Raji (cell line): ENCODE results near the gene ELP5.
A peak's percentile ranks its signal among the peaks of the same experiment; 100 is the strongest.

Experiments used
- POLR2A ChIP-seq: IDR thresholded peaks from 2 replicates; pipeline ENCODE4 v1.6.1; 2011; ENCODE audit warnings: low read depth, low read length, control low read depth; ENCODE audit not compliant: insufficient read depth

The ELP5 gene, protein sequence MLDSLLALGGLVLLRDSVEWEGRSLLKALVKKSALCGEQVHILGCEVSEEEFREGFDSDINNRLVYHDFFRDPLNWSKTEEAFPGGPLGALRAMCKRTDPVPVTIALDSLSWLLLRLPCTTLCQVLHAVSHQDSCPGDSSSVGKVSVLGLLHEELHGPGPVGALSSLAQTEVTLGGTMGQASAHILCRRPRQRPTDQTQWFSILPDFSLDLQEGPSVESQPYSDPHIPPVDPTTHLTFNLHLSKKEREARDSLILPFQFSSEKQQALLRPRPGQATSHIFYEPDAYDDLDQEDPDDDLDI

DNA sequence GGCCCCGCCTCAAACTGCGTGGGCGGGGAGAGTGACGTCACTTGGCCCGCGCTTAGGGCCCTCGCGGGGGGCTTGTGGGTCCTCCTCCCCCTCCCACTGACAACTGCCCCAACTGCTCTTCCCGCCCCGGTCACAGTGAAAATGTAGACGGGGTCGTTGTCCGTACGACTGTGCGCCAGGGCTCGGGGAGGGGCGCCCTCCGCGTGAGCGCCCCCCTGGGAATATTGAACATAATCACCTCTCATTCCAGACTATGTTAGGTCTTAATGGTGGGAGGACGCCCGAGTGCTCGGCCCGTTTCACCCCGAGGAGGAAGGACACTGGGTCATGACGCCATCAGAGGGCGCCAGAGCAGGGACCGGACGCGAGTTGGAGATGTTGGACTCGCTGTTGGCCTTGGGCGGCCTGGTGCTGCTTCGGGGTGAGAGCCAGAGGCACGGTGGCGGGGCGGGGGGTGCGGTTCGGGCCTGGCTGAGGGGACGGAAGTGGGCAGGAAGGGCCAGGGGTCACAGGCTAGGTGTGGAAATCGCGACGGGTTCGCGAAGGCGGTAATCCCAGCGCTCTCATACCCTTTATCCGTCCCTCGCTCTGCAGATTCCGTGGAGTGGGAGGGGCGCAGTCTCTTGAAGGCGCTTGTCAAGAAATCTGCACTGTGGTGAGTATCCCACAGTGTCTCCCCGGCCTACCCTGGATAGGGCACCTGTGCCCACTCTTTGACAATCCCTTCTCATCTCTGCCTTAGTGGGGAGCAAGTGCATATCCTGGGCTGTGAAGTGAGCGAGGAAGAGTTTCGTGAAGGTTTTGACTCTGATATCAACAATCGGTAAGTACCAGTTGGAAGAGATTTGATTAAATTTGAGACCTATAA is at the start of gene ELP5:
TSS of gene ELP5 (plus strand) at position 40 of the 868 bp plus-strand sequence. CDS start at position 376, 336 bp downstream.
- TF ChIP-seq POLR2A, result peak; percentile 92

DNA sequence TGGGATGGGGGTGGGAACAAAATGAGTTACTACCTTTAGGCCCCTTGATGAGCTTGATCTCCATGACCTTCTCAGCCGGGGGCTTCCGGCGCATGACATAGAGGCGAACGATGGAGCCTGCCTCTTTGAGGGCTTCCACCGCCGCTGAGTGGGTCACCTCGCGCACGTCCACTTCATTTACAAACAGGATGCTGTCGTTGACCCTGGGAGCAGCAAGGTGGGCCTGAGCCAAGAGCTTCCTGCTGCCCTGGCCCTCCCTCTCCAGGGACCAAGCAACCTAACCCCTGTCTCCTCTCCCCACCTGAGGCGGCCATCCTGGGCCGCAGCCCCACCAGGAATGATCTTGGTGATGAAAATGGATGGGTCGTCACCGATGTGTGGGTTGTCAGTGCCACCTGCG is 48.6 kb upstream of the ELP5 start:
- no peak for TF ChIP-seq POLR2A

DNA sequence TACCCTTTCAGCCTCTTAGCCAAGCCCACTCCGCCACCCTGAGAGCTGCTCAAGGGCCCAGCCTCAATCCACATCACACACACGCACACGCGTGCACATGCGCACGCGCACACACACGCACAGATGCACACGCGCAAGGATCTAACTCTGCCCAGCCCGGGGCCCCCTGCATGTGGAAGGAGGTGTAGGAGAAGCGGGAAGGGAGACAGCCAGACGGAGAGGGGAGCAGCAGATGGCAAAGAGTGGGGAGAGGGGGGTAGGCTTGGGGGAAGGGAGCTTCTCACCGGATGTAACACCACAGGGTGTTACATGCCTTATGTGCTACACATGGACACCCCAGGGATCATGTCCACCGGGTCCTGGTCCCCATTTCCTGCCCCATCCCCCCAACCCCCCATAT is 47.7 kb upstream of the ELP5 start:
- no peak for TF ChIP-seq POLR2A

DNA sequence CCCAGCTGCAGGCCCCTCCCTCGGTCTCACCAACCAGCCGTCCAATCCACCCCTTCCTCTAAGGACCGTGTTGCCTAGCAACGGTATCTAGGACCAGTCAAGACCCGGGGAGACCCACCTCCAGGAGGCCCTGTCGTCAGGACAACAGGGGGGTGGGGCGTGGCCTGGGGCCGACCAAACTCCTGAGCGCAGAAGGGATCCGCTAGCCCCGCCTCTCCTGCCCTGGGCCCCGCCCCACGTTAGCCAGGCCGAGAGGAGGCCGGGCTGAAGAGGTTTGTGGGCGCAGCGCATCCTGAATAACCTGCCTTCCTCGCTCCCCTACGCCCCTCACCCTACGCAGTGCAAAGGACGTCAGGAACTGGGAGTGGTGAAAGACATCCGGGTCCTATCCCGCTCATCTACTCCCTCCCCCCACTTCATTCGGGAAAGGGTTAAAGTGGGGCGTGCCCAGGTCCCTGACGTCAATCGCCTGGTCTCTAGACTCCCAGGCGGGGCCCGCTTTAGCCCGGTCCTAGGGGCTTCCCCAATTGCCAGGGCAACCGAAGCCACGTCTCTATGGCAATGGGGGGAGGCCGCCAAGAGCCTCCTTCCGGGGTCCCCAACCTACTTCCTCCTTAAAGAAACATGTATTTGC is 47.1 kb upstream of the ELP5 start:
- peak; percentile 45; the same call in 1 of the 2 replicates for TF ChIP-seq POLR2A

DNA sequence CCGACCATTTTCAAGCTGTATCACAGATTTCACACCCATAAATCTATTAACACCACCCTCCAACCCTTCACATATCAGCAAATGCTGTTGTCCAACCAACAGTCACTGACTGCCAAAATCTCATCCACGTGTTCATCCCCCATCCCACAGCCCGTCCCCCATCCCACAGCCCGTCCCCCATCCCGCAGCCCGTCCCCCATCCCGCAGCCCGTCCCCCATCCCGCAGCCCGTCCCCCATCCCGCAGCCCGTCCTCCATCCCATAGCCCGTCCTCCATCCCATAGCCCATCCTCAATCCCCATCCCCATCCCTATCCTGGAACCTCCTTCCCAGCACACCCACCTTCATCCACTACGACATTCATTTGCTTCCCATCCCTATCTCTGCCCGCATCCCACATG is 46.5 kb upstream of the ELP5 start:
- TF ChIP-seq POLR2A, result no peak

DNA sequence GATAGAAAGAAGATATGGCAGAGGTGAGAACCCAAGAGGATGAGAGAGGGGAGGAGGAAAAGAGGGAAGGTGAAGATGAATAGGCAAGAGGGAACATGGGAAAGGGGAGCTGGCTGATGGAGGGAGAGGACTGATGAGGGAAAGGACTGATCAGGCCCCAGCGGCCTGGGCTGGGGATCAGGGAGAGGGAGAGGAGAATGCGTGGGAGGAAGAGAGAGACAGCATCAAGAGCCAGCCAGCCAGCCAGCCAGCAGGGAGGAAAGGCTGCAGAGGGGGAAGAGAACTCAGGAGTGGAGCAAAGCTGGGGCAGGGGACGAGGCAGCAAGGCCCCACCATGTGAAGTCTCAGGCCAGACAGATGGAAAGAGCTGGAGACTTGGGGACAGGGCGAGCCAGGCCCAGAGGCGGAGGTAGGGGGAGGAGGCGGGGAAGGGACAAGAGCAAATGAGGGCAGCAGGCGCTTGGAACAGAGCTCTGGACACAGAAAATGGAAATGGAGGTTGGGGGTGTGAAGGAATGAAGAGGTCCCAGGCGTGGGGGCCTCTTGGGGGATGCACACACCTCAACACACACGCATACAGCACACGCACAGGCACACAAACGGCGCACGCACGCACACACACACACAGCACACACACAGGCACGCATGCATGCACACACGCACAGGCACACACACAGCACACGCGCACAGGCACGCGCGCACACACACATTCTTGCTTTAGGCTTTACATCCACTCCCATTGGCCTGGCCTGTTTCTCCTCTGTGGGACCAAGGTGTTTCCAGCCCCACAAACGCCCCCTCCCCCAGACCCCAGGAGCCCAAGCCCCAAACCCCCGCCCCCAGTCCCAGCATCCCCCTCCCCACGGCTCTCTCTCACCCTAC is 44.7 kb upstream of the ELP5 start:
- TF ChIP-seq POLR2A, result no peak

DNA sequence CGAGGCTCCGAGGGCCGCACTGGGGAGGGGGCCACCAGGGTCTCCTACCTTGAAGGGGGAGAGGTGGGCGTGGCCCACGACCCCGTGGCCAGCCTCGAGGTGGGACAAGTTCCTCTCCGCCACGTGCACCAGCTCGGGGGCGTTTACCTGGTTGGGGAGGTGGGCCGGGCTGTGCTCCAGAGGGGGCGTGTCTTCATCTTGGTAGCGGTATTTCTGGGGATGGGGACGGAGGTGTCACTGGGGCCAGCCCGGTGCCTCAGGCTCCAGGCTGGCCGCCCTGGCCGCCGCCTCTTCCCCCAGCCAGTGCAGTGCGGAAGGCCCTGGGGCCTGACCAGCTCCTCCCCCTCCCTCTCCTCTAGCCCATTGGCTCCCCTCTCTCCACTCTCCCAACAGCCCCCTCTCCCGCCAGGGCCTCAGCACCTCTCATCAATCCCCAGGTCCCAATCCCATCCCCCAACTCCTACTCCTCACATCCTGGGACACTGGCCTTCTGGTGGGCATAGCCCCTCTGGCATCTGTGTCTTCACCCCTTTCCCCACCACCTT is 43.9 kb upstream of the ELP5 start:
- TF ChIP-seq POLR2A, result no peak

DNA sequence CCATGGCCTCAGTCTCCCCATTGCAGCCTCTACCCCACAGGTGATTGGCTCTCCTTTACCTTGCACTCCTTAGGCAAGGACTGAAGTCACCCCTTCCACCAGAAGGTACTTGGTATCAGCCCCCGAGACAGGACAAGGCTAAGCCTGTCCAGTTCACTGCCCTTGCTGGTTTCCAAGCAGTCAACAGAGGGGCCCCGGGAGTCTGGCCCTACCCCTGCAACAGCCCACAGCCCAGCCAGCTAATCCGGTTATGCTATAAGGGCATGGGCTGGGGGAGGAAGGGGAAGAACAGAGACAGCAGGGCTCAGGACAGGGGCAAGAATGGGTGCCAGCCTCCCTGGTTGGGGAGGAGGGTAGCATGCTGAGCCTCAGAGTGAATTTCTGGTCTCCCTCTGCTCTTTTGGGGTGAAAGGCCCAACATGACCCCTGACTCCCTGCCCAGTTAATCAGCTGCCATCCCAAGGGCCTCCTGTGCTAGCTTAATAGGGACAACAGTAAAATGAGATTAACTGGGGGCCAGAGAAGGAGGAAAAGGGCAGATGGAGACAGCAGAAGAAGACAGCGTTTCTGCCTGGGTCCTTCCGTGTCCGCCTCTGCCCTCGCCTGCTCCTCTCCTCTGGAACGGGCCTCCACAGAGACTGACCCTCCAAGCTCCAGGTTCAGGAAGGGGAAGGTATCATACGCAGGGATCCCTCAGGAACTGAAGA is 43.1 kb upstream of the ELP5 start:
- no peak for TF ChIP-seq POLR2A

DNA sequence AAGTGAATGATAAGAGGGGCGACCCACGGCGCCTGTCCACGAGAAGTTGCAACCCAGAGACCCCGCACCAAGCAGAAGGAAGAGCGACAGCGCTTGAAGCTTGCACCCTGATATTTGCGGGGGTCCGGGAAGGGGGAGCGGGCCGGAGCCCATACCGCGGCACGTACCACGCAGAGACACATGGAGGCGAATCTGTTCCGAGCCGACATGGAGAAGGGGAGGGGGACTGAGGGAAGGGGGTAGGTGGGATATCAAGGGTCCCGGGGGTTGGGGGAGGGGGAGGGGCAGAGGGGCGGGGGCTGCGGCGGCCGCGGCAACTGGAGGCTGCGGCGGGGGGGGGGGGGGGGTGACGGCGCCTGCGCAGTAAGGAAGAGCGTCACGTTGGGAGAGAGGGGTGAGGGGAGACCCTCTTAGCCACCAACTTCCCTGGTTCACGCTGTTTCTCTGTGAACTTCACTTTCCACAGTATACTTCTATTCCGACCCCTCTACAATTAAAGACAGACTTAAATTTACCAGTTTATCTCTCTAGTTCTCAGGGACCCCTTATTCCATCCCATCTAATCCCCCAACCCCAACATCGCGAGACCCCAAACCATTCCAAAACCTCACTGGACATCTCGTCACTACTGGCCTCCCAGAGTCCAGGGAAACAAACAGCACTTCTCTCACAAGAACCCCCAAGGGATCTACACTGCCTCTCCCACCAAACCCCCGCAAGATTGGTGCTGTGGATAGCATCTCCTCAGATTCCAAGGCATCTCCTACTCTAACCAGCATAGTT is 40.3 kb upstream of the ELP5 start:
- no peak for TF ChIP-seq POLR2A

DNA sequence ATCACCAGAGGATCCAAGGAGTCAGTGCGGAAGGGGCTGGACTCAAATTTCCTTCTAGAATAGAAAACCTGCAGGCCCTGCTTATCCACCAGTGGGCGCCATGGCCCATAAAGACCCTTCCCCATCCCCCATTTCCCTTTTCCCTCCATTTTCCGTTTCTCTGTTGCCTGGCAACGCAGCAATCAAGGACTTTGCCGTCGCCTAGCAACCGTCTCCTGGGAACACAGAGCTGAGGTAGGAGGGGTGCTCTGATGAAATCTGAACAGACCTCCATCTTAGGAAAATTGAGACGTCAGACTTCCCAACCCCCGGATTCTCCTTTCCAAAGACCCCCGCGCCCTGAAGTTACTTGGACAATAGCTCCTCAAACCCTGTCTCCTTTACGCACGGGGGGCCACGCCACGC is 38.1 kb upstream of the ELP5 start:
- TF ChIP-seq POLR2A, result no peak

DNA sequence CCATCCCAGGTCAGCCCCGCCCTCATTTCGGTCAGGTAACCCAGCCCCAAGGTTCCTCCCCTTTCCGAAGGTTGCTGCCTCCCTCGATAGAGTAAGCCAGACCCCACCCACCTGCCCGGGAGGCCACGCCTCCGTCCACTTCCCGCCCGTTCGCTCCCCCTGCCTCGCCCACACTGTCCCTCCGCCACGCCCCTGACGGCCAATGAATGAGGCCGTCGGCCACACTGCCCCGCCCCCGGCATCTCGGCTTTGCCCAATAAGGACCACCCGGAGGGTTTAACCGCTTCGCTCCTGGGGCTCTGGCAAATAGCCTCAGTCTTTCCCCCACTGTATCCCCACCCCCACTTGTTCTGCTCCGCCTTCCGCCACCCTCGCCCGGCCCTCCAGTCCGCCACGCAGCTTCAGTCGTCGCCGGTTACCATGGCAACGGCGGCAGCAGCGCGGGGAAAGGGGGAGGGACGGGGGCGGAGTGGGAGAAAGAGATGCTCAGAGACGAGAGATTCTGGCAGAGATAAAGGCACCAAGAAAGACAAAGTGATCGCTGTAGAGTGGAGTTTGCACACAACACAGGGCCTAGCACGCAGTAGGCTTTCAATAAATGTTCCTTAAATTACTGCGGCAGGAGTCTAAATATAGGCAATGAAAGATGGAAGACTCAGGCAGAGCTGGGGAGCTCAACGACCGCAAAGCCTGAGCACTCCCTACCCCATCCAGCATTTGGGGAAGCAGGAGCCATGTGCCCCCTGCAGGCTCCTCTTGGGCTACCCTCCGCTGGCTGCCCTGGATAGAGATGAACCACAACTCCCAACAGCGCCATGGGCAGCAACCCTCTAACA is 37.5 kb upstream of the ELP5 start:
- peak; percentile 43; the same call in 1 of the 2 replicates for TF ChIP-seq POLR2A

DNA sequence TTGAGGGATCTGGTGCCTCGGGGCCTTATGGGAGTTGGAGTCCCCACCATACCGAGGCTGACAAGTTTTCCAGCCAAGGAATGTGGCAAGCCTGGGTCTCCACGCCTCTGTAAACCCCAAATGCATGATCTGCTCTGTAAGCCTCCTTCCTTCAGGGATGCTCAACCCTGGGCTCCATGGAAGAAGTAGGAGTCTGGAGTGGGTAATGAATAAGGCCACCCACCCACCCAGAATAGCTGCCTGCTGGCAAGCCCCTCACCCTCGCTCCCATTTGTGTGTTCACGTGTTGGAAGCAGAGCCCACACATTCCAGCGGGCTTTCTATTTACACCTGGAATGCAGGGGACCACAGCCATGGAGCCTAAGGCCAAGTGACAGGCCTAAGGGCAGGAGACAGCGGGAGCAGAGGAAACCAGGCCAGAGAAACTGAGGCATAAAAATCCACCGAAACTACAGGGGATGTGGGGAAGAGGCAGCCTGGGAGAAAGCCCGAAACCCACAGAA is 36.8 kb upstream of the ELP5 start:
- no peak for TF ChIP-seq POLR2A
